ENCODE measurements around the gene NRDC.

GRCh38 chr1:51870603-51871350, 7.8 kb downstream of the NRDC start:
- no peak for TF ChIP-seq POLR2AphosphoS5 (IDR thresholded peaks at IDR 0.05; ENCODE audit: borderline replicate concordance, low read depth, low read length)
- TF ChIP-seq EZH2 (IDR thresholded peaks at IDR 0.05): no peak

Data from SK-N-MC (cell line).